CD4-positive, alpha-beta T cell (primary cell): ENCODE measurements around the gene TIMM23B. TPM values are rescaled to one million over a fixed set of nuclear protein-coding genes. Genes with fewer than 3 reads are reported as not detected.
"Not testable (repeated sequence)": the region's sequence is repeated elsewhere in the genome, so short reads cannot be mapped to it uniquely, and the experiment has no call there.

Experiments used
- ATAC-seq: fragments of 200-7000 bp; cut with Tn5 transposase; one replicate; pipeline ENCODE4 v1.10.0; 2022; ENCODE audit warnings: mild to moderate bottlenecking; ENCODE audit not compliant: poor library complexity
- CTCF ChIA-PET: fragments of 350-600 bp; sonication (Branson Sonifier 250); formaldehyde crosslinking; loops from one replicate; lab custom pipeline; 2021; ENCODE audit warnings: antibody characterized with exemption, inconsistent platforms; lab: Charles Lee
- POLR2A ChIA-PET: fragments of 350-600 bp; sonication (Branson Sonifier 250); formaldehyde crosslinking; loops from one replicate; lab custom pipeline; 2021; ENCODE audit warnings: antibody characterized with exemption, inconsistent platforms; lab: Charles Lee
- DNase-seq, 14 experiments: peaks; one replicate each; pipeline ENCODE4 v3.0.0-alpha.2; 2013 to 2020; ENCODE audit warnings: mixed read lengths in 2 of 14
- H3K27ac ChIP-seq, 2 donors: one replicate each; pipeline versions ENCODE4 v1.5.1 to v1.7.0; 2013; ENCODE audit warnings: low read length in 2 of 2, low read depth in 1 of 2, mild to moderate bottlenecking in 1 of 2
- H3K27me3 ChIP-seq, 2 experiments: 1 replicate in 1 of 2; 2 replicates in 1 of 2; pipeline versions ENCODE4 v1.6.1 to v1.7.0; 2013; ENCODE audit warnings: low read length in 2 of 2, control low read depth in 1 of 2, mild to moderate bottlenecking in 1 of 2, moderate library complexity in 1 of 2; ENCODE audit not compliant: insufficient read depth in 2 of 2, control insufficient read depth in 1 of 2
- H3K36me3 ChIP-seq: one replicate; pipeline ENCODE4 v1.6.1; 2013; ENCODE audit warnings: low read length, control low read depth; ENCODE audit not compliant: insufficient read depth
- H3K4me1 ChIP-seq: one replicate; pipeline ENCODE4 v1.6.1; 2013; ENCODE audit warnings: low read length, control low read depth; ENCODE audit not compliant: insufficient read depth
- H3K4me3 ChIP-seq: one replicate; pipeline ENCODE4 v1.5.1; 2013; ENCODE audit warnings: mild to moderate bottlenecking, low read length, moderate library complexity
- H3K9me3 ChIP-seq, 2 experiments: 1 replicate in 1 of 2; 2 replicates in 1 of 2; pipeline versions ENCODE4 v1.6.1 to v1.7.0; 2013; ENCODE audit warnings: low read length in 2 of 2, mild to moderate bottlenecking in 2 of 2, control low read depth in 1 of 2, moderate library complexity in 1 of 2; ENCODE audit not compliant: control insufficient read depth in 1 of 2, insufficient read depth in 1 of 2
- H3K27ac Mint-ChIP-seq: one replicate; pipeline ENCODE4 v1.8.0; 2020; ENCODE audit warnings: mixed read lengths
- H3K27me3 Mint-ChIP-seq: one replicate; pipeline ENCODE4 v1.8.0; 2021; ENCODE audit warnings: mixed read lengths
- H3K36me3 Mint-ChIP-seq: one replicate; pipeline ENCODE4 v1.8.0; 2021; ENCODE audit warnings: low read depth, mixed read lengths
- H3K4me1 Mint-ChIP-seq: one replicate; pipeline ENCODE4 v1.8.0; 2021; ENCODE audit warnings: low read depth, mixed read lengths
- H3K4me3 Mint-ChIP-seq: one replicate; pipeline ENCODE4 v1.8.0; 2020; ENCODE audit warnings: mild to moderate bottlenecking, mixed read lengths
- H3K9me3 Mint-ChIP-seq: one replicate; pipeline ENCODE4 v1.8.0; 2020; ENCODE audit warnings: mixed read lengths
- intact Hi-C, 2 experiments: fragments of 100-400 bp; cut with DNase I in 1 of 2; cut with micrococcal nuclease in 1 of 2; formaldehyde crosslinking; loops; one replicate each; pipeline versions ENCODE4 v1.15.1 to v1.9.0; 2023 to 2025; cut with DNase I, micrococcal nuclease
- total RNA-seq, 174 experiments: library from RNA in 2 of 174; stranded (reverse) in 2 of 174; gene quantifications; one replicate each; pipeline ENCODE4 v1.2.3 and lab custom pipeline; 2021 to 2026

Gene TIMM23B
- total RNA-seq, 2 experiments from 2014 or later = 37.7 to 39.5 TPM

DNA sequence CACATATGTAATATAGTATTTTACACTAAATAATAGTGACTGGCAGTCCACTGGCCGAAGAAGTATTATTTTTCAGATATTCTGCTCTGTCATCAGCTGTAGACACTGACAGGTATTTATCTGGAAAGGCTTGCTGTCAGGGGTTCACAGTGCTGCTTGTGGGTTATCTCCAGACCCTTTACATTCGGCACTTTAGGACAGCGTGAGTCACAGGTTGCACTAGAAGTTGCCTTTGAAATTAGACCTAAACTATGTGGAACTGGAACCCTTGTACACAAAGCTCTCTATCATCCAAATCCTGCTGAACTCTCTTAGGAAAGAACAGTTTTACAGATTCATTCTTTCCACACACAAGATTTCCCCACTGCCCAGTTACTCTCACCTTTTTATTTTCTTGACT lies 30.2 kb downstream of the TIMM23B start:
- H3K9me3 ChIP-seq, CTCF ChIA-PET, H3K27me3 Mint-ChIP-seq, H3K9me3 Mint-ChIP-seq, intact Hi-C loops, H3K36me3 ChIP-seq, H3K27ac Mint-ChIP-seq, H3K4me1 Mint-ChIP-seq, H3K4me3 ChIP-seq, H3K27me3 ChIP-seq, POLR2A ChIA-PET, ATAC-seq, H3K4me1 ChIP-seq, H3K4me3 Mint-ChIP-seq, H3K27ac ChIP-seq, DNase-seq: not testable (repeated sequence)
- H3K36me3 Mint-ChIP-seq = peaks cover 28% of the 10 kb centered on the region

DNA sequence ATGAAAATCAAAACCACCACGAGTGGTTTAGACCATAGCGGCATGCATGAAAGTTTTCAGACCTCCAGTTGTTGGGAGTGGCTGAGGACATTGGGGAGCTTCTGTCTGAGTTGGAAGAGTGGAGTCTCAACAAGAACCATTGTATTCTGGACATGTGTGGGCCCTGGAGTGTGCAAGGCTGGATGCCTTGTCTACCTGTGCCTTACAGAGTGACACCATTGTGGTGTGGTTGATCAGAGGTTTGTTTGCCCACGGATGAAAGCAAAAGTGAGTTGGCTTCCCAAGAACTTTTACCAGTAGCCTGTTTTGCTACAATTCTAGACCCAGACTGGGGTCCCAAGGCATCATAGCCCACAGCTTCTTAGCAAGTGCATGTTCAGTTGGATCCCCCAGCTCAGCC lies 35.9 kb downstream of the TIMM23B start:
- H3K36me3 Mint-ChIP-seq = peaks cover 20% of the 10 kb centered on the region
- H3K27ac Mint-ChIP-seq, H3K4me3 Mint-ChIP-seq, intact Hi-C loops, CTCF ChIA-PET, H3K4me1 ChIP-seq, H3K9me3 Mint-ChIP-seq, H3K27me3 ChIP-seq, H3K27me3 Mint-ChIP-seq, H3K9me3 ChIP-seq, H3K4me1 Mint-ChIP-seq, H3K27ac ChIP-seq, ATAC-seq, POLR2A ChIA-PET, H3K36me3 ChIP-seq, H3K4me3 ChIP-seq, DNase-seq: not testable (repeated sequence)

DNA sequence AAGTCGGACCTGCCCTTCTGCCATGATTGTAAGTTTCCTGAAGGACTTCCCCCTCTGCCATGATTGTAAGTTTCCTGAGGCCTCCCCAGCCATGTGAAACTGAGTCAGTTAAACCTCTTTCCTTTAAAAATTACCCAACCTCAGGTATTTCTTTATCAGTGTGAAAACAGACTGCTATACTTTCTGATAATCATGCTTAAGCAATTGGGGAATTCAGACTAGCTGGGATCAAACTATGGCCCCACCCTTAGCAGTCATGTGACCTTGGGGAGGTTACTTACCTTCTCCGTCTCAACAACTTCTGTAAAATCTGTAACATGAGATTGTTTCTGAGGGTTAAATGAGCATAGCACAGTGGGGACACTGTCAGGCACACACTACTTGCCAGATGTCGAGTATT lies 45.4 kb downstream of the TIMM23B start:
- H3K27me3 Mint-ChIP-seq, intact Hi-C loops, H3K27me3 ChIP-seq, CTCF ChIA-PET, H3K4me1 ChIP-seq, H3K4me1 Mint-ChIP-seq, H3K27ac ChIP-seq, H3K4me3 Mint-ChIP-seq, ATAC-seq, POLR2A ChIA-PET, H3K27ac Mint-ChIP-seq, H3K36me3 ChIP-seq, H3K4me3 ChIP-seq, H3K9me3 Mint-ChIP-seq, DNase-seq, H3K9me3 ChIP-seq: not testable (repeated sequence)
- peaks cover 35% of the 10 kb centered on the region for H3K36me3 Mint-ChIP-seq

DNA sequence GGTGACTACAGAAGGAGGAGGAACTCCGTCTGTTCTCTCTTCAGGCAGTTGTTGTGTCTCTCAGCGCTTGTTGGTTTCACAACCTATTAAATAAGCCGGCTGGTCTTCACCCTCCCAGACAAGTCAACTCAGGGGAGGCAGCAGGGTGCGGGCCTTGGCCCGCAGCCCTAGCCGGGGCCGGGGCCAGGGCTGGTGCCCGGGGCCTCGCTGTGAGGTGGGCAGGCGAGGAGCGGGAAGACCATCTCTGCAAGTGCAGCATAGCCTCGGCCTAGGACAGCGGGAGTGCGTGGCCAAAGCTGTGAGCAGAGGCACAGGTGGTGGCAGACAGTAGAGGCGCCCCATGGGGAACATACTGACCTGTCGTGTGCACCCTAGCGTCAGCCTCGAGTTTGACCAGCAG lies 46.5 kb downstream of the TIMM23B start, which contains the start of gene AGAP6:
Gene AGAP6 (plus strand): TSS at position 31 of the 400 bp plus-strand sequence. CDS start 310 bp downstream, at position 341.
- H3K27ac ChIP-seq, H3K27me3 Mint-ChIP-seq, DNase-seq, POLR2A ChIA-PET, H3K27ac Mint-ChIP-seq, H3K4me1 Mint-ChIP-seq, H3K4me3 ChIP-seq, H3K9me3 ChIP-seq, ATAC-seq, H3K27me3 ChIP-seq, H3K4me3 Mint-ChIP-seq, intact Hi-C loops, H3K36me3 ChIP-seq, H3K4me1 ChIP-seq, CTCF ChIA-PET, H3K9me3 Mint-ChIP-seq: not testable (repeated sequence)
- peaks cover 40% of the 10 kb centered on the region for H3K36me3 Mint-ChIP-seq

DNA sequence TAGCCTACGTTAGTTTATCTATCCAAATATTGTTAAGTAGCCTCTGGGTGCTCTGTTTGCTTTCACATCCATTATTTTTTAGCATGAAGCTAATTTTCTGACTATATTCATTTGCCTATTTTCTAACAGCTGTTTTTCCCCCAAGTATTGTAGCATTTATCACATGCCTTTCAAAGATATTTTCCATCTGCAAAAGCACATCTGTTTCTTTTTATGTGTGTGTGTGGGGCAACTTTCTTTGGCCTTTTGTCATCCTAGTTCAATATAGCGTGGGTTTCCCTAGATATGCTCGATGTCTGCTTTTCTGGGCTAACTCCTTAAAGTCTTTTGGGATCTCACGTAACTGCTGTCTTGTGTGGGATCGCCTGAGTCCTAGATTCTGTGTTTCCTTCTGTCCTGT lies 53.5 kb downstream of the TIMM23B start:
- H3K4me3 ChIP-seq, intact Hi-C loops, H3K4me3 Mint-ChIP-seq, H3K27ac Mint-ChIP-seq, CTCF ChIA-PET, H3K4me1 ChIP-seq, ATAC-seq, H3K27ac ChIP-seq, H3K27me3 Mint-ChIP-seq, H3K4me1 Mint-ChIP-seq, H3K27me3 ChIP-seq, DNase-seq, H3K9me3 ChIP-seq, POLR2A ChIA-PET, H3K9me3 Mint-ChIP-seq, H3K36me3 ChIP-seq: not testable (repeated sequence)
- H3K36me3 Mint-ChIP-seq = peaks cover 25% of the 10 kb centered on the region

DNA sequence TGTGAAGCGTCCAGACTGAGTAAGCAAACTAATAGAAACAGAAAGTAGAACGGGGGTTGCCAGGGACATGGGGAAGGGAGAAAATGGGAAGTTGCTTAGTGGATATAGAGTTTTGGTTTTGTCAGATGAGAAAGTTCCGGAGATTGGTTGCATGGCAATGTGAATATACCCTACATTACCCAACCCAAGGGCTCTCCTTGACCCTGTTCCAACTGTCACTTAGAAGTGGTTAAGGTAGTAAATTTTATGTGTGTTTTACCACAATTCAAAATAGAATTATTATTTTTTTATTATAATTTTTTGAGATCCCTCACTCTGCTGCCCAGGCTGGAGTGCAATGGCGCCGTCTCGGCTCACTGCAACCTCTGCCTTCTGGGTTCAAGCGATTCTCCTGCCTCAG lies 72.2 kb downstream of the TIMM23B start:
- H3K4me3 Mint-ChIP-seq, H3K4me1 ChIP-seq, H3K27me3 ChIP-seq, H3K9me3 Mint-ChIP-seq, H3K27ac Mint-ChIP-seq, CTCF ChIA-PET, H3K4me1 Mint-ChIP-seq, H3K4me3 ChIP-seq, ATAC-seq, H3K27ac ChIP-seq, H3K27me3 Mint-ChIP-seq, POLR2A ChIA-PET, intact Hi-C loops, H3K36me3 Mint-ChIP-seq, H3K36me3 ChIP-seq, H3K9me3 ChIP-seq: not testable (repeated sequence)
- peak in 1 of 14 experiments; percentile 3 for DNase-seq

DNA sequence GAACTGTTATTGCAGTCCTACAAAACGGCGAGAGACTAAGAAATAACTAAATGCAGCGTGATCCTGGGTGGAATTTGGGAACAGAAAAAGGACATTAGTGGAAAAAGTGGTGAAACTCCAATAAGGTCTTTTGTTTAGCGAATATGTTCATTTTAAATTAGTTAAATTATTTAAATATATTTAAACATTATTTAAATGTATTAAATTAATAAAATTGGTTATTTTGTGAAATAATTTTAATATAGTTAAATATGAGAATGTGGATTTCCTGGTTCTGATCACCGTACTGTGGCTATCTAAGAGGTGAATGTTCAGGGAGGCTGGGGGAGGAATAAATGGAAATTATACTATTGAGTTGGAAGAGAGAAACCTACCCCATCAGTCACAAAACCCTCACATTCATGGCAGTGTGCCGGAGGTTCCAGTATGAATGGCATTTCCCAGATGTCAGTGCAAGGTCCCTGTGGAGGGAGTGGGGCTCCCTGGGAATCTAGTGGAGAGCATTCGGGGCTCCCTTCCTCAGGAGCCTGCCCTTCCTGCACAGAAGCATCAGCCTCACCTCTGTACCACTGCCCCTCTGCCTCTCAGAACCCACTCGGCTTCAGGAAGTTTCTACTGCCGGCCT lies 73.9 kb downstream of the TIMM23B start:
- H3K4me1 Mint-ChIP-seq, H3K36me3 Mint-ChIP-seq, ATAC-seq, H3K9me3 ChIP-seq, H3K27me3 ChIP-seq, H3K4me3 ChIP-seq, H3K4me1 ChIP-seq, H3K9me3 Mint-ChIP-seq, H3K27me3 Mint-ChIP-seq, H3K4me3 Mint-ChIP-seq, CTCF ChIA-PET, POLR2A ChIA-PET, H3K27ac Mint-ChIP-seq, H3K36me3 ChIP-seq, intact Hi-C loops, H3K27ac ChIP-seq, DNase-seq: not testable (repeated sequence)
